Liver (tissue), 3 donors: ENCODE results near the gene COL9A1.

Source experiments
- CTCF ChIP-seq: fragments of 150-350 bp; IDR thresholded peaks from 2 replicates; pipeline ENCODE4 v1.5.1; 2017; ENCODE audit warnings: improper control_type of control experiment, low read depth, low read length; ENCODE audit not compliant: missing input control
- EGR1 ChIP-seq, 2 donors: IDR thresholded peaks; 2 replicates each; pipeline ENCODE4 v1.6.1; 2016 to 2018; ENCODE audit warnings: antibody characterized with exemption in 2 of 2, low read depth in 2 of 2
- RAD21 ChIP-seq, 2 donors: IDR thresholded peaks; 2 replicates each; pipeline ENCODE4 v1.6.1; 2016; ENCODE audit warnings: antibody characterized with exemption in 2 of 2, mild to moderate bottlenecking in 2 of 2
- TAF1 ChIP-seq: conservative IDR thresholded peaks from 2 replicates; pipeline ENCODE4 v1.6.1; 2016; ENCODE audit warnings: antibody characterized with exemption, mild to moderate bottlenecking
- TF ChIP-seq, protein P1 (sequence below): IDR thresholded peaks from 2 replicates; pipeline ENCODE4 v1.6.1; 2016; ENCODE audit warnings: antibody characterized with exemption
- donor health status: healthy.
- donor health status: healthy.

DNA sequence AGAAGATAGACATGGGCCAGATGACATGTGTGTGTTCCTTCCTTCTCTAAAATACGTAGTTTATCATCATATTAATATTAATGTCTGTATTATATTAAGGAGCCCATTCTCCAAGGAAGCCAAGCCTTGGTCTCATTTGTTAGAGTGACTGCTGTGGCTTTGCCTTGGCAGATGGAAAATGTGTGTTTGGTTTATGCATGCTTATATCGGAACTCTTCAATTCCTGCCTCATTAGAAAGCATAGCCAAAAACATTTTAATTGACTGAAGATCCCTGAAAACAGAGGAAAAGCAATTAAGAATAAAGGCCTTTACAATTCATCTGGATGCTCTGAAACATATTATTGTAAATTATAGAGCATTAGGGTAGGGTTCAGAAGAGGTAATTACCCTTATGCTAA, 106.4 kb downstream of the COL9A1 start:
- no peak for TF ChIP-seq CTCF
- TF ChIP-seq RAD21 (IDR thresholded peaks at IDR 0.05), result no peak
- TF ChIP-seq, protein P1, sequence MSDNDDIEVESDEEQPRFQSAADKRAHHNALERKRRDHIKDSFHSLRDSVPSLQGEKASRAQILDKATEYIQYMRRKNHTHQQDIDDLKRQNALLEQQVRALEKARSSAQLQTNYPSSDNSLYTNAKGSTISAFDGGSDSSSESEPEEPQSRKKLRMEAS, result no peak
- TF ChIP-seq EGR1 (IDR thresholded peaks at IDR 0.05; ENCODE audit: low read depth in 2 of 2), result no peak
- TF ChIP-seq TAF1, result no peak
